HG02759 (cell line): Measurements from ENCODE around the gene OARD1.

Source experiments
- ATAC-seq: cut with Tn5 transposase; IDR thresholded peaks from one replicate; pipeline ENCODE4 v1.9.1; 2021; ENCODE audit warnings: mild to moderate bottlenecking, moderate library complexity; ENCODE audit not compliant: unreplicated experiment

OARD1 gene

DNA sequence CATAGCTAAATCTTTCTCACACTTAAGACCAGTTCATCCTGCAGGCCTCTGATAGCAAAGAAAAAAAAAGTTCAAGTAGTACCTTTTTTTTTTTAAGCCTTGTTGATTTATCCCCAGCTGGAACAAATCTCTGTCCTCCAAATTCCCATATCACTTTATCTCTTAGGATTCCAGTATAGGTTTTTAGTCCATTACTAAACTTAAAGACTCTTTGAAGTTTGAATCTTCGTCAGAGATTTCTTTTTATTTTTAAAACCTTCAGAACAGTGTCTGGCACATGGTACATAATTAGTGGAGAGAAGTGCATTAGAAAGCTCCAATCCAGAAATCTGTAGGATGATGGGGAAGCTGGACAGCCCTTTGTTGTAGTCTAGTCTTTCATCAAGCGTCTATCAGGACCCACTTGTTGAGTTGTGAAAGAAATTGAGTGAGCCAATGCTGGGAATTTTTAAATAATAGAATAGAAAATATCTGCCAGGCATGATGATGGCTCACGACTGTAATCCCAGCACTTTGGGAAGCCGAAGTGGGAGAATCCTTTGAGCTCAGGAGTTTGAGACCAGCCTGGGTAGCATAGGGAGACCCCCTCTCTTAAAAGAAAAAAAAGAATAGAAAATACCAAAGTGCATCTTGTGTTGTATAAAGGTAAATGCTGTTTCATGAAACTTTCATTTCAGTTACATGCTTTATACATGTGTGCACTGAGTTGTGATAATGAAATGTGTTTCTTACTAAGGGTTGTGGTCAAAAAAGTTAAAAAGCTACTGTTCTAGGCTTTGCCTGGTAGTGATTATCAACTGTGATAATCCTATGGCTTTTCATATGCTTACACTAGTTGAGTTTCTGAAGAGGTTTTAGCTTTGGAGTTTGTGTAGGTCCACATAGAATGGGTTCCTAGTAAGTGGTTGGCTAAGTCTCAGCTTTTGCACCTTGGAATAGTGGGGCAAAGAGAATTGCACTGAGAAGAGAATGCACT lies 3.8 kb upstream of the OARD1 start:
- no peak for ATAC-seq

DNA sequence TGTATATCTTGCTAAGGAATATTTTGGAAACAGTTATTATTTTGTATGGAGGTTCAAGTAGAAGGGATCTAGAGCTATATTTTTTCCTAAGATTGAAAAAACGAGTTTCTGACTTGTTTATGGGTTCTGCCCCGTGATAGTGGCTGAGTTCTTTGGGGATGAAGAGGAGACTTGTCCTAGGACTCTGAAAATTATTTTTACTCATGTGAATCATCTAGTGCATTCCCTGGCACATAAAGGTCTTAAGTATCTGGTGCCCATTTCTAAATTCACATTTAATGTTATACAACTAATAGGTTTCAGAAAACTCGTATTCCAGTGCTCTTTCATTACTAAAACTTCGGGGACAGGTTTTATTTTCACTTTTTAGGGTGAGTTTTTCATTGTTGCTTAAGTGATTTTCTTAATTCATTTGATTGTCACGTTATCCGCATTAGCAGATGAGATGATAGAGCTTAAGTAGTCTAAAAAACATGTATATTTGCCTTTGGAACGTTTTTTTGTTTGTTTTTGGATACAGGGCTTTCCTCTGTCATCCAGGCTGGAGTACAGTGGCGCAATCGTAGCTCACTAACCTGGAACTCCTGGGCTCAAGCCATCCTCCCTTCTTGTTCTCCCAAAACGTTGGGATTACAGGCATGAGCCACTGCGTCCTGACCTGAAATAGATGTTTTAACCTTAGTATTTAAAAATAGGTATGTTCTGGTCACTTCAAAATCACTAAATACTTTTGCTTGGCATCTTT lies 2.7 kb upstream of the OARD1 start:
- no peak for ATAC-seq

DNA sequence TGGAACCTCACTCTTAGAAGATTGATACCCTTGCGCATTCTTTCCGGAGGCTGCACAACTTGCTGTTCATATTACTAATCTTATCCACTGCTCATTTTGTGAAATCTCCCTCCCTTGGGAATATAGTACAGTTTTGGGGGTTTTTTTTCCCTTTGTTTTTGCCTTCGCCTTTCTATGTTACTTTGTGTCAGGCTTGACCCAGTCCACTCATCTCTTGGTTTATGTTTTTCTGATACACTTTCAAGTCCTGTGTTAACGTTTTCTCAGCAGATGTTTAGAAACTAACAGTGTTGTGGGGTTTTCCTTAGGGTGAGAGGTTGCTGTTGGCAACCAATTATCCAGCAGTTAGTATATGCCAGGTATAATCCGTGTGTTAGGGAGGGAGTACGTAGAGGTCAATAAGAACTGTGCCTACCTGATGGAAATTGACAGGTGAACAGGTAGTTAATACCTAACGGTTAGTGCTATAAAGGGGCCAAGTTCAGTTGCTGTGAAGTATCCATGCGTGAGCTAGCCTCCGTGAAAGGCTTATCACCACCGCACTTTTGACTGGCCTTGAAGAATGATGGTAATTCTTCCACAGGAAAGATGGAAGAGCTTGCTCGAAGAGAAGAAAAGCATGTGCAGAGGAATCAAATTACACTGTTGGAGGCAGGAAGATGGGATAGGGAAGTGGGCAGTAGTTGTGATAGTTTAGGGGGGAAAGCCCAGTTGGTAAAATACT lies 2.0 kb upstream of the OARD1 start:
- no peak for ATAC-seq

DNA sequence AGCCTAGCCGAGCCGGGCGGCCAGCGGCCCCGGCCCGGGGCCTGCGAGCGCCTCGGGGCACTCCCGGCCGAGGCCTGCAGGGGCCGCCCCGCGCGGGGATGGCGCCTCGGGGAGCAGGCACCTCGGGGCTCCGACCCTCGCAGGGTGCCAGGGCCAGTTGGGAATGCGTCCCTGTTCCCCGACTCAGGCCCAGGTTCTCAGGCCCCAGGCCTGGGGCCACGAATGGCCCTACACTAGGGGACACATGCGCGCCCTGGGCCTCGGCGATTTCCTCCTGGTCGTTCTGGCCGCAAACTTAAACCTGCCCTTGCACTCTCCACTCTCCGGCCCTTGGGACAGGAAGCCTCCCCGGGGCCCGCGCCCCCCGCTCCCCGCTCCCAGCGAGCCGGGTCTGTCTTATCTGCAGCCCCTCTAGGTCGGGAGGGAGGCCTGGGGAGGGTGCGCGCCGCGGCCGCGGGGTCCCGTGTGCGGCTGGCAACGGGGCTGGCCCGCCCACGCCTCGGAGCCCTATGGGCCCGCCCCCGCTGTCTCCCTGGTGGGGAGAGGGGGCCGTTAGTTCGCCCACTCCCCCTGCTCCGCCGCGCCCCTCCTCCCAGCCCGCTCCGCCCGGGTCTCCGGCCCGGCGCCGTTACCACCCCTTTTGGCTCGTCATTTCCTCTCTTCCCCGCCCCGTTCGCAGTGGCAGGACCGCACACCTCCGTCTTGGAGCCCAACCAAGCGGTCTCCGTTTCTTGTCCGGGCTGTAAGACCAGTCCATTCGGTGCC lies 1.2 kb upstream of the OARD1 start:
- ATAC-seq: peak; percentile 30

DNA sequence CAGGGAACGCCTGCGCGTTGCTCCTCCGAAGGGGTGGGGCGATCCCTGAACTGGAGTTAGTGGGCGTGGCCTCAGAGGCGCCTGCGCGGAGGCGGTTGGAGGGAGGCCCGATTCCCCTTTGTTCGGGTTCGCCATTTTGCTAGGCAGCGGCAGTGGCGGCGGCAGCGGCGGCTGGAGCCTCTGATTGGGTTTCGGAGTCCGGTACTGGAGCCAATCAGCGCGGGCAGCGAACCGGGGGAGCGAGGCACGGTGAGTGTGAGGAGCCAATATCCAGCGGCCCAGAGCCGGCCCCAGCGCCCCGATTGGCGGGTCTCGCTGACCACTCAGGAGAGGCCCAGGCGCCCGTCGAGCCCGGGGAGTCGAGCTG lies 663 bp upstream of the OARD1 start, which contains the start of gene NFYA:
NFYA (plus strand) TSS at position 139 of the 367 bp plus-strand sequence. CDS start 6,116 bp downstream, outside the sequence.
- peak; percentile 63 for ATAC-seq

DNA sequence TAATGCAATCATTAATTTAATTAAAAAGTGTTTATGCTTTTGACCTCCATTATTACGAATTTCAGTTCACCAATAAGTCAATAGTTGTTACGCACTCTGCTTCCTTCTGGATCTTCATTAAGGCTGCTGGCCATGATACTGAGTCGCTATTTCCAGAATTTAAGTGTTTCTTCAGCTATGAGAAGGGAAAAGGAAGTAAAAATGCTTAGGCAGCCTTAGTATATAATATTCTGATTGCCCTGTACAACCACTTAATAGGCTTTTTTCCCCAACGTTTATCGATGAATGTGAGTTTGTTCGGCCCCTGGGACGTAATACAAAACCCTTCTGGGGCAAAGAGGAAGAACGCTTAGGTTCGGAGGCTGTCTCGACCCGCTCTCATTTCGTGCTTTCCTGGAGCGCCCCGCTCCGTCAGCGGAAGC lies 644 bp downstream of the OARD1 start:
- no peak for ATAC-seq

DNA sequence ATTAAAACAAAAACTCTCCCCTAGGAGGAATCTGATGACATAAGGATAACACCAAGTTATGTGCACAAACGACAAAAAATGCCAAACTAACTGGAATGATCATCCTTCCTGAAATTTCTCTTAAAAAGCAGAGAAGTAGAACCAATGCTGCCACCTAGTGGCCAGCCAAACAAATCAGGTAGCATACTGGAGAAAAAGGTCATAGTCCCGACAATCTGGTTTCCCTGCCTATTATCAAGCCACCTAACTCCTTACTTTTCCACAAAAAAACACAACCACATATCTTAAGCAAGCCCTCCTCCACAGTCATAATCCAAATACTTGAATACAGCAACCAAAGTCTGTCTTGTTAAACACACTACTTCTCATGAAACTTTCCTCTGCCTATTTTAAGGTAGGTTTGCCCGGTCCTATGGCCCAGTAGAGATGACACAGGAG lies 5.3 kb downstream of the OARD1 start:
- no peak for ATAC-seq

DNA sequence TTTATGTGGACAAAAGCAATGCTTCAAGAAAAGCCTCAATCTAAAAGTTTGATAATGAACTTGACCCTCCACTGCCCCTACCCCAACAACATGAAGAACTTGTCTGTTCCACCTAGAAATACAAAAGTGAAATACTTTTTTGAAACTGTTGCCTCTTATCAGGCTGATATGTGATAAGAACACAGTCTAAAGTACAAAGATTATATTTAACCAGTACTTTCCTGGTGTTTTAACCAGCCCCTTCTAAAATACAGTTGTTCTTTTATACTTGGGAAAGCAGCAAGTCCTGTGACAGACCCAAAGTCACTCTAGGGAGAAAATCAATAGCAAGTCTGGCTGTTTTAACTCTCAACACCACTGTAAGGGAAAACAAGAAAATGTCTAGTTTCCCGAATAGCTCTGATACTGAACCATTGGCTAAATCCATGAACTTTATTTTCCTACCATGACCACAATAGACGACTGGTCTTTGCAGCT lies 6.6 kb downstream of the OARD1 start:
- no peak for ATAC-seq

DNA sequence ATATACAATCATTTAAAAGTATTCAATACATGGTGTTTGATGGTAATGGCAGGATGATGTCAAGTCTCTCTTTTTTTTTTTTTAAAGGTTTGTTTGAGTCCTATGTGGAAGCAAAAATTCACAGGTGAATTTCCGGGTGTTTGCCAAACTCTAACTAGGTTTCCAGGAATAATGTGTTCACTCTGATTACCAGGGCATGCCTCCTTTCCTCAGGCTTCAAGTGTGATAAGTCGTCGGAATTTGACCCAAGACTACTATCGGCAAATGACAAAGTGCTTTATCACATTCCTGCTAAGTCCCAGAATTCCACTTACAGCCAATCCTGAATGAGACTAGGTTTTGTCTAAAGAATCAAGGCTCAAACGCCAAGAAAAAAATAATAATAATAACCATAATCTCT lies 7.3 kb downstream of the OARD1 start:
- ATAC-seq: no peak

DNA sequence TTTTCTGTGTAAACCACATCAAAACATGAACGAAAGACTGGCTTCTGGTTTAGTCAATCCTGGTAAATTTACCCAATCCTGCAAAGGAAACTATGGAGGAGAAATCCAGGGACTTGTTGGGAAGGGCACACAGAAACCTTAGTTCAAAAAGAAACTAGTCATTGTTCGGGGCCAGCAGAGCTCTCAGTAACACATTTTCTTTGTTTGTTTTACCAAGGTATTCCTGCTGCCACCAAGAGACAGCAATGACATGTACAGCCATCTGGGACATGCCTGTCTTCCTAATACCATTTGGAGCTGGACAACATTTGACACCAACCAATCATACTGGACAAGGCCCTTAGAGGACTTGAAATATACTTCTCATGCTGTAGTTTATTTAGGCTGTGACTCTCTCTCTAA lies 8.3 kb downstream of the OARD1 start:
- ATAC-seq: no peak

DNA sequence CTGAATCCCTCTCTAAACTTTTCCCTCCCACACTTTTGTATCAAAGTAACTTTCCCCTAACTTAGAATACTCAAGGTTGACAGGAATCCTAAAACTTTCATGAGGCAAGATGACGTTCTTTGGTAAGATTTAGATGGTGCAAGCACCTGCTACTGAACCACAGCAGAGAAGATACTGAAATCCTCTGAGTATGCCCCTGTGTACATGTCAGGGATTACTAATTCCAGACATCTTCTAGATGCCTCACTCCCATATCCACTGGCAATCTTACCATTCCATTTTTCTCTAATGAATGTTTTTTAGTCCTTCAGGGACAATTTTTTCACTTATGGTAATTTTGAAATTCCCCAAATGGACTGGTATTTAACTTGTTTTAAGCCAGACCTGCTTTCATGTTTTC lies 10.1 kb downstream of the OARD1 start:
- ATAC-seq: no peak

DNA sequence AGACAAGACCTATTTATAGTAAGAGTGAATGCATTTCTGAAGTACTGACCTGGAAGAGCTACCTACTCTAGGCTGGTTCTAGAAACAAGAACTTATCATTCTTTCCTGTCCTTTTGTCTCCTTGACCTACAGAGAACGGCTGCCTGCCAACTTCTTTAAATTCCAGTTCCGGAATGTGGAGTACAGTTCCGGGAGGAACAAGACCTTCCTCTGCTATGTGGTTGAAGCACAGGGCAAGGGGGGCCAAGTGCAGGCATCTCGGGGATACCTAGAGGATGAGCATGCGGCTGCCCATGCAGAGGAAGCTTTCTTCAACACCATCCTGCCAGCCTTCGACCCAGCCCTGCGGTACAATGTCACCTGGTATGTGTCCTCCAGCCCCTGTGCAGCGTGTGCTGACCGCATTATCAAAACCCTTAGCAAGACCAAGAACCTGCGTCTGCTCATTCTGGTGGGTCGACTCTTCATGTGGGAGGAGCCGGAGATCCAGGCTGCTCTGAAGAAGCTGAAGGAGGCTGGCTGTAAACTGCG lies 10.9 kb downstream of the OARD1 start:
- no peak for ATAC-seq

DNA sequence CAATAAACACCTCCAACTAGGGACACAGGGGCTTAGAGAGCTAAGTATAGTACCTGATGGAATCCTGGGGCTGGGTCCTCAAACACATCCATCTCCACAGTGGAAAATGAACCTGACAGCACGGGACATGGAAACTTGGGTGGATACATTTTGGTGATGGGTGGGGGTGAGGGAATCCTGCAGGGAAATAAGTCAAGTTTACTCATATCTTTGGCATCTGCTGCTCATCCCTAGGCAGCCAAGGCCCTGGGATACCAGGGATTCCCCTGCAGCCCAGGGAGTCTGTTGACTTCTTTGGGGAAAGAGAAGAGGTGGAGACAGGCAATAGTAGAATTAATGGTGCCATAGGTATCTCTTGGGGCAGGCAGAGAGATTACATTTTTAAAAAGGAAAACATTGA lies 12.6 kb downstream of the OARD1 start:
- no peak for ATAC-seq

DNA sequence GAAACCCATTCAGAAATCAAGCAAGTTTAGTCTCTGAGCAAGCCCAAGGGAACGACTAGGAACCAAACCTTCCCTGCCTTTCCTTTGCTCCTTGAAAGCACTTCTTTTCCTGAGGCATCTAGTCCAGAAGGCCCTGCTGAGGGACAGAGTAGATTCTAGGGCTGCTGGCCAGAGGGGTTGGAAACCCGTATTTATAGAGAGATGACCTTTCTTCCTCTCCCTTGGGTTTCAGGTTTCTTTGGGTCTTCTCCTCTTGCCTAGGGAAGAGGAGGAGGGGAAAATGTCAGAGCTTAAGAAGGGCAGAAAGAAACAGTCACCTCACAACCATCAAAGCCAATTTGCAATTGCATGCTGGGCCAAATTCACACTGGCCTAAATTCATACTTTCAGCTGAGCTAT lies 13.4 kb downstream of the OARD1 start:
- ATAC-seq: no peak

DNA sequence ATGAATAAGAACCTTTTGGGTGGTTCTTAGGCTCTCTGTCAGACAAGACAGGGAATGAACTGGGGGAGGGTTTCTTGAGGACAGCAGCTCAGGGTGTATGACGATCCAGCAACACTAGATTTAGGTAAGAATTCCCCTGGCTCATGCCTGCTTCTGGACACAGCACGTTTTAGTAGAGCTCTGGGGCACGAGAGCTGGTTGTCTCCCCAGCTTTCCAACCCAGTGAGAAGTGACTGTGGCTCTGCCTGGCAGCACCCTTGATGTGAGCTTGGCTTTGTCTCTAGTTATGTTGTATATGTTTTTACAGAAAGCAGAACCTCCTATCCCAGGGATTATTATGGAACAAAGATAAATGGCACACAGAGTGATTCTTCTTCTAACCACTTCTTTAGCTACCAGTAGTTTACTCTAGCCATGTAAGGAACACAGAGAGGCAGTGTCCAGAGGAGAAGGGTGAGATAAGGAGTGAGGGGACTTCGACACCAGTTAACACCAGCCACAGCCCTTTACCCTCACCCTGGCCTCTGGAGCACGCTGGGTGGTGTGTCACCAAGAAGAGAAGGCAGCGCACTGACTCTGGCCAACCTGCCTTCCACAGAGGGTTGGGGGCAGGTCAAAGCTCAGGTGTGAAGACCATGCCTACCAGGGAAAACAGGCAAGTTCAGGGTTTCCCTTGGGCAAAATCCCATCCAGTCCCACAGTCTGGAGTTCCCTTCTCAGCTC lies 15.2 kb downstream of the OARD1 start:
- no peak for ATAC-seq

DNA sequence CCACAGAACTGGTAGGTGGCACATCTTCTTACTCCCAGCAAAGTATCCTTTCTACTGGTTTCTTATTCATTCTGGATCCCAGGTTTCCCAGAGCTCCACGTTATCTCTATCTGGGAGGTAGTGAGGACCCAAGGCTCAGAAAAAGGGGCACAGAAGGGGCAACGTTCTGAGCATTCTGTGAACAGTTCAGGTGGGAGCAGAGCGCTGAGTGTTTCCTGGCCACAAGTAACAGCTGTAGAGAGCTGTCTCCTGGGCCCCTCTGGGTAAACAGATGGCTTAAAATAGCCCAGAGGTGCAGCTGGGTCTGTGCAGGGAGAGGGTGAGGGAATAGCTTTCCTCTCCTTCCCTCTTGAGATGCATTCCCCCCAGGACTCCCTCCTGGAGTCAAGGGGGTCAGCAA lies 17.0 kb downstream of the OARD1 start:
- no peak for ATAC-seq

DNA sequence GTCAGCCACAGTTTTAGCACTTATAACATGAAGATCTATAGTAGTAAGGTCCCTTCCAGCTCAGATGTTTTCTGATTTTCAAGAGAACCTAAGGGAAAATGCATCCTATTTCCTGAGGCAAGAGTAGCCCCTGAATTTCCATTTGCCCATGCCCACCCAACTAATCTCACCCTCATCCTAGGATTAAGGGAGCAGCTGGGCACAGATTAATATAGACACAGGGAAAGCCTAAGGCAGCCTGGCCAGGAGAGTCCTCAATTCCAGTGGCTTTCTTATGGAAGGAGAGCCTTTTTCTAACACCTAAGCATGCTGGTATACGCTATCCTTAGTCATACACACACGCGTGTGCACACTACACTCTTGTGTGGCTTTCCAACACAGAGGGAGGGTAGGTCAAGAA lies 17.6 kb downstream of the OARD1 start:
- no peak for ATAC-seq

DNA sequence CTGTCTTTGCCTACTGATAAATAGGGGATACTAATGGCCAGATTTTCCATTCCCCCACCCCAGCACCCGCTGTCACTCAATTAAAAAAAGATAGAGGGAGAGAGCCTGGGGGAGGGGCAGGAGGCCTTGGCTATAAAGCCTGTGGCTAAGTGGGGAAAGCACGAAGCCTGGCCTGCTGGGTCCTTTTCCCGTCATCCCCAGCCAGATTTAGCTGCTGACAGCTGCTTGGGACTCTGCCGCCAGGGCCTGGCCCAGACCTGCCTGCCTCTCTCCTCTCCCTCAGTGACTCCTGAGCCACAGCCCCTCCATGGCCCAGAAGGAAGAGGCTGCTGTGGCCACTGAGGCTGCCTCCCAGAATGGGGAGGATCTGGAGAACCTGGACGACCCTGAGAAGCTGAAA lies 19.1 kb downstream of the OARD1 start, which contains the start of gene APOBEC2:
APOBEC2 (plus strand) TSS at position 162 of the 400 bp plus-strand sequence; CDS start at position 308, 146 bp downstream.
- no peak for ATAC-seq

DNA sequence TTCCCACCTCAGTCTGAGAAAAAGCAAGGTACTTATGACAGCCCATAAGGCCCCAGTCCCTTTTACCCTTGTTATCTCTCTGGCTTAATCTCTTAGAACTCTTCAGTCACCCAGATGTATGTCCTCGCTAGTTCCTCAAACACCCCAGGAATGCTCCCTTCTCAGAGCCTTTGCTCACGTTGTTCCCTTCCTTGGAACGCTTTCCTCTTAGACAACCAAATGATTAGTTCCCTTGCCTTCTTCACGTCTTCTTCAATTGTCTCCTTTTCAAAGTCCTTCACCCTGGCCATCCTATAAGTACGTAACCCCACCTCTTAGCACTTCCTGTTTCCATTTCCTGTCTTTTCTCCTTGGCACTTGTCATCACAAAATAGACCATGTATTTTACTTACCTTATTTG lies 20.3 kb downstream of the OARD1 start:
- ATAC-seq: no peak
